HG03342 (cell line): Measurements from ENCODE around the gene AGPAT2.
A peak's percentile ranks its signal among the peaks of the same experiment; 100 is the strongest.
"Not testable (repeated sequence)": the region's sequence is repeated elsewhere in the genome, so short reads cannot be mapped to it uniquely, and the experiment has no call there.

Experiments
- ATAC-seq: cut with Tn5 transposase; IDR thresholded peaks from one replicate; pipeline ENCODE4 v1.9.1; 2021; ENCODE audit warnings: mild to moderate bottlenecking, moderate library complexity; ENCODE audit not compliant: unreplicated experiment

Gene AGPAT2

GRCh38 chr9:136650648-136651047 lies 36.6 kb downstream of the AGPAT2 start:
- ATAC-seq, result peak; percentile 51

GRCh38 chr9:136650021-136650420 lies 37.2 kb downstream of the AGPAT2 start:
- ATAC-seq, result no peak

- ATAC-seq, result no peak
Measured at GRCh38 chr9:136648751-136649150, 38.5 kb downstream of the AGPAT2 start.

- no peak for ATAC-seq
Measured at GRCh38 chr9:136646827-136647711, 40.2 kb downstream of the AGPAT2 start.

- no peak for ATAC-seq
Measured at GRCh38 chr9:136645903-136646754, 41.1 kb downstream of the AGPAT2 start.

GRCh38 chr9:136645352-136645902 lies 41.8 kb downstream of the AGPAT2 start:
- ATAC-seq, result no peak

- ATAC-seq, result no peak
Measured at GRCh38 chr9:136644593-136645351, 42.5 kb downstream of the AGPAT2 start.

GRCh38 chr9:136644343-136644592 lies 43.0 kb downstream of the AGPAT2 start:
- ATAC-seq, result no peak

GRCh38 chr9:136643596-136644342 lies 43.5 kb downstream of the AGPAT2 start:
- no peak for ATAC-seq

- no peak for ATAC-seq
Measured at GRCh38 chr9:136642439-136642921, 44.8 kb downstream of the AGPAT2 start.

- ATAC-seq, result no peak
Measured at GRCh38 chr9:136640171-136641111, 46.8 kb downstream of the AGPAT2 start.

- no peak for ATAC-seq
Measured at GRCh38 chr9:136634904-136635303, 52.4 kb downstream of the AGPAT2 start.

- not testable (repeated sequence) for ATAC-seq
Measured at GRCh38 chr9:136632491-136633106, 54.7 kb downstream of the AGPAT2 start.

GRCh38 chr9:136632072-136632471 lies 55.2 kb downstream of the AGPAT2 start:
- ATAC-seq, result not testable (repeated sequence)

- no peak for ATAC-seq
Measured at GRCh38 chr9:136631038-136632000, 55.9 kb downstream of the AGPAT2 start.

GRCh38 chr9:136630662-136630992 lies 56.6 kb downstream of the AGPAT2 start:
- ATAC-seq, result no peak

- no peak for ATAC-seq
Measured at GRCh38 chr9:136629879-136630661, 57.2 kb downstream of the AGPAT2 start.
